ENCODE data around the gene MPI. TPM values are rescaled to one million over a fixed set of nuclear protein-coding genes. Genes with fewer than 3 reads are reported as not detected.
"Not testable (repeated sequence)": the region's sequence is repeated elsewhere in the genome, so short reads cannot be mapped to it uniquely, and the experiment has no call there.

MPI gene
- total RNA-seq, 3 donors from 2014 or later (not counting 1 experiment from before 2014, with no cell fraction given) = 15.7 to 20.4 (median 18.8) TPM

GRCh38 chr15:74892931-74893330 is 3.1 kb downstream of the MPI start:
- Histone ChIP-seq H3K27ac (ENCODE audit: low read length) (peak overlapping the region; percentile 27), H3K36me3 (ENCODE audit: control insufficient read depth, insufficient read depth, low read length) (no peaks in the 10 kb centered on the region), H3K27me3 (ENCODE audit: control insufficient read depth, insufficient read depth, low read length) (no peaks in the 10 kb centered on the region), H3K4me3 (ENCODE audit: low read length) (no peak overlapping the region), H3K4me1 (ENCODE audit: control insufficient read depth, insufficient read depth, low read length) (peaks cover 42% of the 10 kb centered on the region), H3K9me3 (ENCODE audit: control insufficient read depth, insufficient read depth, low read length) (no peaks in the 10 kb centered on the region)
- no peak for TF ChIP-seq CTCF (IDR thresholded peaks at IDR 0.05)
- DNase-seq (no peak), ATAC-seq (no peak)
- Mint-ChIP-seq H3K9me3 (no peaks in the 10 kb centered on the region), H3K27me3 (ENCODE audit: low read depth in 2 of 2) (no peaks in the 10 kb centered on the region), H3K27ac (peak overlapping the region in 1 of 2 donors; percentile 75), H3K4me1 (peaks cover 27 to 36% of the 10 kb centered on the region in 2 donors), H3K4me3 (no peak overlapping the region), H3K36me3 (no peaks in the 10 kb centered on the region)
- intact Hi-C loops (cut with micrococcal nuclease) = no loop called here
- 92% methylated on average over 2 of the region's 2 CpGs for WGBS (ENCODE audit: insufficient coverage)

- peaks cover 27 to 36% of the 10 kb centered on the region in 2 donors for H3K4me1 Mint-ChIP-seq
- H3K4me3 ChIP-seq (ENCODE audit: low read length) = no peak overlapping the region
- H3K27me3 ChIP-seq (ENCODE audit: control insufficient read depth, insufficient read depth, low read length) = no peaks in the 10 kb centered on the region
- peak overlapping the region; percentile 75 to 85 for H3K27ac Mint-ChIP-seq
- DNase-seq (peak in 1 of 2 donors; percentile 76), ATAC-seq (peak in 1 of 3 donors; percentile 17)
- peaks cover 42% of the 10 kb centered on the region for H3K4me1 ChIP-seq (ENCODE audit: control insufficient read depth, insufficient read depth, low read length)
- H3K27ac ChIP-seq (ENCODE audit: low read length) = peak overlapping the region; percentile 27
- no peak for TF ChIP-seq CTCF (IDR thresholded peaks at IDR 0.05)
- intact Hi-C loops (cut with micrococcal nuclease) = no loop called here
- peaks cover 2% of the 10 kb centered on the region for H3K36me3 ChIP-seq (ENCODE audit: control insufficient read depth, insufficient read depth, low read length)
- H3K4me3 Mint-ChIP-seq = peak overlapping the region; percentile 76
- H3K36me3 Mint-ChIP-seq = no peaks in the 10 kb centered on the region
- 58% methylated on average over 3 of the region's 3 CpGs for WGBS (ENCODE audit: insufficient coverage)
- H3K9me3 Mint-ChIP-seq = no peaks in the 10 kb centered on the region
- H3K9me3 ChIP-seq (ENCODE audit: control insufficient read depth, insufficient read depth, low read length) = no peaks in the 10 kb centered on the region
- no peaks in the 10 kb centered on the region for H3K27me3 Mint-ChIP-seq (ENCODE audit: low read depth in 2 of 2)
Measured at GRCh38 chr15:74893627-74894026, 3.8 kb downstream of the MPI start.

- intact Hi-C loops (cut with micrococcal nuclease); H3K27me3 ChIP-seq (ENCODE audit: control insufficient read depth, insufficient read depth, low read length); H3K27me3 Mint-ChIP-seq (ENCODE audit: low read depth in 2 of 2); H3K4me3 Mint-ChIP-seq; DNase-seq; H3K36me3 ChIP-seq (ENCODE audit: control insufficient read depth, insufficient read depth, low read length); H3K4me3 ChIP-seq (ENCODE audit: low read length); H3K36me3 Mint-ChIP-seq; H3K27ac ChIP-seq (ENCODE audit: low read length); H3K9me3 Mint-ChIP-seq; ATAC-seq; H3K9me3 ChIP-seq (ENCODE audit: control insufficient read depth, insufficient read depth, low read length); H3K27ac Mint-ChIP-seq: not testable (repeated sequence)
- 95% methylated on average over 5 of the region's 7 CpGs for WGBS (ENCODE audit: insufficient coverage)
- H3K4me1 Mint-ChIP-seq = peaks cover 22 to 31% of the 10 kb centered on the region in 2 donors
- peaks cover 36% of the 10 kb centered on the region for H3K4me1 ChIP-seq (ENCODE audit: control insufficient read depth, insufficient read depth, low read length)
Measured at GRCh38 chr15:74894383-74894782, 4.5 kb downstream of the MPI start.

GRCh38 chr15:74895830-74896229 is 6.0 kb downstream of the MPI start:
- H3K36me3 ChIP-seq (ENCODE audit: control insufficient read depth, insufficient read depth, low read length) = peaks cover 20% of the 10 kb centered on the region
- intact Hi-C loops (cut with micrococcal nuclease) = no loop called here
- no peak for TF ChIP-seq CTCF (IDR thresholded peaks at IDR 0.05)

More at GRCh38 chr15:74895830-74896229, 6.0 kb downstream of the MPI start:
- ATAC-seq (no peak), DNase-seq (no peak)
- Mint-ChIP-seq H3K4me3 (no peak overlapping the region), H3K9me3 (no peaks in the 10 kb centered on the region), H3K4me1 (peaks cover 19 to 24% of the 10 kb centered on the region in 2 donors), H3K36me3 (no peaks in the 10 kb centered on the region), H3K27ac (no peak overlapping the region), H3K27me3 (ENCODE audit: low read depth in 2 of 2) (no peaks in the 10 kb centered on the region)
- 98% methylated on average over 6 of the region's 6 CpGs for WGBS (ENCODE audit: insufficient coverage)
- no peaks in the 10 kb centered on the region for H3K27me3 ChIP-seq (ENCODE audit: control insufficient read depth, insufficient read depth, low read length)
- H3K4me3 ChIP-seq (ENCODE audit: low read length) = no peak overlapping the region
- no peak overlapping the region for H3K27ac ChIP-seq (ENCODE audit: low read length)
- H3K9me3 ChIP-seq (ENCODE audit: control insufficient read depth, insufficient read depth, low read length) = no peaks in the 10 kb centered on the region
- peaks cover 24% of the 10 kb centered on the region for H3K4me1 ChIP-seq (ENCODE audit: control insufficient read depth, insufficient read depth, low read length)

Measured in natural killer cell (primary cell).